Sigmoid colon (tissue), 7 donors: Measurements from ENCODE around the gene MYLK. TPM values are rescaled to one million over a fixed set of nuclear protein-coding genes. Genes with fewer than 3 reads are reported as not detected.
"Not testable (repeated sequence)": the region's sequence is repeated elsewhere in the genome, so short reads cannot be mapped to it uniquely, and the experiment has no call there.

Experiments used
- DNase-seq: peaks from one replicate; pipeline ENCODE4 v3.0.0-alpha.2; 2019
- H3K27ac ChIP-seq, 4 donors: fragments of 200-600 bp; sonication (generic); one replicate each; pipeline ENCODE4 v1.5.1; 2016 to 2019; ENCODE audit warnings: mild to moderate bottlenecking in 1 of 4
- H3K27me3 ChIP-seq, 3 donors: fragments of 200-600 bp; sonication (generic); one replicate each; pipeline ENCODE4 v1.5.1; 2019; ENCODE audit warnings: mild to moderate bottlenecking in 1 of 3
- H3K36me3 ChIP-seq, 4 donors: fragments of 200-600 bp; sonication (generic); one replicate each; pipeline ENCODE4 v1.5.1; 2016 to 2019
- H3K4me1 ChIP-seq, 4 donors: fragments of 200-600 bp; sonication (generic); one replicate each; pipeline ENCODE4 v1.5.1; 2017 to 2019
- H3K4me3 ChIP-seq, 4 donors: fragments of 200-600 bp; sonication (generic); one replicate each; pipeline ENCODE4 v1.5.1; 2017 to 2019; ENCODE audit warnings: mild to moderate bottlenecking in 2 of 4, moderate library complexity in 1 of 4
- H3K9me3 ChIP-seq, 4 donors: fragments of 200-600 bp in 3 of 4; sonication (generic) in 3 of 4; one replicate each; pipeline versions ENCODE4 v1.5.1 to v1.6.1; 2013 to 2019
- EP300 ChIP-seq, 4 donors: sonication (generic); formaldehyde crosslinking; IDR thresholded peaks; one replicate each; pipeline ENCODE4 v1.6.1; 2017; ENCODE audit warnings: antibody characterized with exemption in 4 of 4
- POLR2A ChIP-seq, 2 donors: fragments of 450-650 bp; IDR thresholded peaks; one replicate each; pipeline ENCODE4 v1.6.1; 2016; ENCODE audit warnings: antibody characterized with exemption in 2 of 2, mild to moderate bottlenecking in 2 of 2, moderate library complexity in 2 of 2
- POLR2AphosphoS5 ChIP-seq, 4 donors: sonication (generic); formaldehyde crosslinking; IDR thresholded peaks; one replicate each; pipeline ENCODE4 v1.6.1; 2017; ENCODE audit warnings: antibody characterized with exemption in 4 of 4
- WGBS, 2 donors: extraction: QIAGEN DNeasy Blood & Tissue Kit; methylation state at CpG; one replicate each; pipeline ENCODE4 v1.1.7; 2013; 5-methylcytosine and 5-hydroxymethylcytosine counted together
- intact Hi-C: fragments of 100-400 bp; cut with DNase I; formaldehyde crosslinking; loops from one replicate; pipeline ENCODE4 v1.15.1; 2023
- polyA plus RNA-seq, 3 donors: library from polyadenylated mRNA; stranded (reverse); fragments of 200-250 nt; gene quantifications; one replicate each; pipeline ENCODE4 v1.2.3, GENCODE V29; 2013
- total RNA-seq, 4 donors: library from RNA; depleted of rRNA; stranded (reverse); fragments of >200 nt; gene quantifications; one replicate each; pipeline ENCODE4 v1.1.0, GENCODE V29; 2016
- TF ChIP-seq, protein P1 (sequence below), 4 experiments: fragments of 450-650 bp in 3 of 4; fragments of 200-600 bp in 1 of 4; IDR thresholded peaks; one replicate each; pipeline ENCODE4 v1.5.1; 2016 to 2019; ENCODE audit warnings: antibody characterized with exemption in 4 of 4, mild to moderate bottlenecking in 3 of 4, moderate library complexity in 2 of 4
- donor health status: healthy with polysubstance abuse.
- donor health status: Bipolar disorder and iron deficiency.
- donor health status: healthy.

MYLK gene
- total and polyA plus RNA-seq, 7 donors = 21.5 to 2,153 (median 1,169) TPM

DNA sequence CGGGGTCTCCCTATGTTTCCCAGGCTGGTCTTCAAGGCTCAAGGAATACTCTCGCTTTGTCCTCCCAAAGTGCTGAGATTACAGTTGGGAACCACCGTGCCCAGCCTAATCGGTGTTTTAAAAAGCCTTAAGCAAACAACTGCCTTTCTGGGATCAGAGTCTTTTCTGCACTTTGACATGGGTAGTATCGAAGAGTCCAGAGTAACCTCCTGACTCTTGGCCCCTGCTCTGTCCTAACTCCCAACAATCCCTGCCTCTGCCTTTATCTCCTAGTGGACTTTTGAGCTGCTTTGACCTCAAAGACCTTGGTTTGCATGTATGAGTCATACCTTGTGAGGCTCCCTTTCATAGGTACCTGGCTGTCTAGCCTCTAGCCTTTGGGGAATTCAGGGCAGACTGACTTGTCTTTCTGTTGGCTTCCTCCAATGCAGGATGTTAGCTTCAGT lies 278.3 kb downstream of the MYLK start:
- Histone ChIP-seq H3K27me3 (no peaks in the 10 kb centered on the region), H3K27ac (peak overlapping the region in 3 of 4 donors; percentile 4 to 37 (median 27)), H3K4me1 (peaks cover 0 to 10% (median 0%) of the 10 kb centered on the region in 4 donors), H3K4me3 (no peak overlapping the region), H3K36me3 (peaks cover 0 to 10% (median 0%) of the 10 kb centered on the region in 4 donors), H3K9me3 (no peaks in the 10 kb centered on the region)
- DNase-seq = no peak
- peak in 2 of 4 donors; percentile 44 to 73 for TF ChIP-seq POLR2AphosphoS5 (IDR thresholded peaks at IDR 0.05)
- TF ChIP-seq, protein P1, sequence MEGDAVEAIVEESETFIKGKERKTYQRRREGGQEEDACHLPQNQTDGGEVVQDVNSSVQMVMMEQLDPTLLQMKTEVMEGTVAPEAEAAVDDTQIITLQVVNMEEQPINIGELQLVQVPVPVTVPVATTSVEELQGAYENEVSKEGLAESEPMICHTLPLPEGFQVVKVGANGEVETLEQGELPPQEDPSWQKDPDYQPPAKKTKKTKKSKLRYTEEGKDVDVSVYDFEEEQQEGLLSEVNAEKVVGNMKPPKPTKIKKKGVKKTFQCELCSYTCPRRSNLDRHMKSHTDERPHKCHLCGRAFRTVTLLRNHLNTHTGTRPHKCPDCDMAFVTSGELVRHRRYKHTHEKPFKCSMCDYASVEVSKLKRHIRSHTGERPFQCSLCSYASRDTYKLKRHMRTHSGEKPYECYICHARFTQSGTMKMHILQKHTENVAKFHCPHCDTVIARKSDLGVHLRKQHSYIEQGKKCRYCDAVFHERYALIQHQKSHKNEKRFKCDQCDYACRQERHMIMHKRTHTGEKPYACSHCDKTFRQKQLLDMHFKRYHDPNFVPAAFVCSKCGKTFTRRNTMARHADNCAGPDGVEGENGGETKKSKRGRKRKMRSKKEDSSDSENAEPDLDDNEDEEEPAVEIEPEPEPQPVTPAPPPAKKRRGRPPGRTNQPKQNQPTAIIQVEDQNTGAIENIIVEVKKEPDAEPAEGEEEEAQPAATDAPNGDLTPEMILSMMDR (IDR thresholded peaks at IDR 0.05) = no peak
- WGBS, 2 donors = 75 to 90% methylated on average over 5 of the region's 5 CpGs
- intact Hi-C loops = no loop called here

DNA sequence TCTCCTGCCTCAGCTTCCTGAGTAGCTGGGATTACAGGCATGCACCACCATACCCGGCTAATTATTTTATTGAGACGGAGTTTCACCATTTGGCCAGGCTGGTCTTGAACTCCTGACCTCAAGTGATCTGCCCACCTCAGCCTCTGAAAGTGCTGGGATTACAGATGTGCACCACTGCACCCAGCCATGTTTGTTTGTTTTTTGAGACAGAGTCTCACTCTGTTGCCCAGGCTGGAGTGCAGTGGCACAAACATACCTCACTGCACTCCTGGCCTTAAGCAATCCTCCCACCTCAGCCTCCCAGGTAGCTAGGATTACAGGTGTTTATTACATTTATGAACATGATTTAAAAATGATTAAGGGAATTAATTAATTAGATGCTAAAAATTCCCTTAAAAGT lies 281.0 kb downstream of the MYLK start:
- H3K4me1 ChIP-seq, intact Hi-C loops, H3K4me3 ChIP-seq, H3K27ac ChIP-seq, DNase-seq, H3K36me3 ChIP-seq, H3K27me3 ChIP-seq, H3K9me3 ChIP-seq: not testable (repeated sequence)
- WGBS, 2 donors = 73 to 96% methylated on average over 2 of the region's 2 CpGs

DNA sequence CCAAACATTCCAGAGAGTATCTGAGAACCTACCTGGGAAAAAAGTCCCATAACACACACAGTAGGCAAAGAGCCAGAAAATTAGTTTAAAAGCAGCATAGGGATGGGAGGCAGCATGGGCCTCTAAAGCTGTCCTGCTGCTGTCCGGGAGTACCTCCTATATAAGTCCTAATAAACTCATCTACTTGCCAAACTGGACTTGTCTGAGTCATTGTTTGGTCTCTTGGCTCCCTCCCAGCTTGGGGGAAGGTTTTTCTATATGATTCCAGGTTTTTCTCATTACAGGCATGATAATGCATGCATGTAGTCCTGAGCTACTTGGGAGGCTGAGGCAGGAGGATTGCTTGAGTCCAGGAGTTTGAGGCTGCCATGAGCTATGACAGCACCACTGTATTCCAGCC lies 281.8 kb downstream of the MYLK start:
- no peaks in the 10 kb centered on the region for H3K27me3 ChIP-seq
- H3K4me3 ChIP-seq = no peak overlapping the region
- peak in 1 of 4 donors; percentile 24 for TF ChIP-seq POLR2AphosphoS5 (IDR thresholded peaks at IDR 0.05)
- TF ChIP-seq, protein P1 (IDR thresholded peaks at IDR 0.05) = no peak
- peaks cover 0 to 5% (median 0%) of the 10 kb centered on the region in 4 donors for H3K4me1 ChIP-seq
- no peaks in the 10 kb centered on the region for H3K9me3 ChIP-seq
- 19 to 47% methylated on average over 1 of the region's 1 CpG for WGBS, 2 donors
- intact Hi-C loops = no loop called here
- DNase-seq = no peak
- H3K27ac ChIP-seq = no peak overlapping the region
- no peaks in the 10 kb centered on the region for H3K36me3 ChIP-seq

DNA sequence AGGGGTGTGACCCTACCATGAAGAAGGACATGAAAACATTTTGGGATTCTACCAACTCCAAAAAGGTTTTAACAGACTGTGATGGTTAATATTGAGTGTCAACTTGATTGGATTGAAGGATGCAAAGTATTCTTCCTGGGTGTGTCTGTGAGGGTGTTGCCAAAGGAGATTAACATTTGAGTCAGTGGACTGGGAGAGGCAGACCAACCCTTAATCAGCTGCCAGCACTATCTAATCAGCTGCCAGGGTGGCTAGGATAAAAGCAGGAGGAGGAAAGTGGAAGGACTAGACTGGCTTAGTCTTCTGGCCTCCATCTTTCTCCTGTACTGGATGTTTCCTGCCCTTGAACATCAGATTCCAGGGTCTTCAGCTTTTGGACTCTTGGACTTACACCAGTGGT lies 283.3 kb downstream of the MYLK start:
- H3K36me3 ChIP-seq, H3K27ac ChIP-seq, H3K27me3 ChIP-seq, H3K9me3 ChIP-seq, H3K4me1 ChIP-seq, DNase-seq, H3K4me3 ChIP-seq, intact Hi-C loops: not testable (repeated sequence)

DNA sequence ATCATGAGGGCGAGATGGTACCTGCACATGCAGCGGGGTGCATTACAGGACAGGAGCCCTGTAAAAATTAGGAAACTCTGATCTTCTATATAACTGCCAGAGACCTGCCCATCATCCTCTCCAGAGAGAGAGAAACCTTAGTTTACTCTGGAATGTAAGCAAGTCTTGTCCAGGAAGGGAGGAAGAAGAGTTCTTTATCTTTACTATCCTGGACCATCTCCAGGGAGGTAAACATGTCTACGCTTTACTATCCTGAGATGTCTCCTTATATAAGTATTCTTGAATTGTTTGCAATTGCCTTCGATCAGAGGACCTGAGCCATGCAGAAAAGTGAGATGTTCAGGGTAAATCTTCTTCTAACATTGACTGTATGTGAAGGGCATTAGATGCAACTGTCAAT lies 286.6 kb downstream of the MYLK start:
- no peak overlapping the region for H3K4me3 ChIP-seq

More for the DNA sequence above, 286.6 kb downstream of the MYLK start:
- Histone ChIP-seq H3K9me3 (no peaks in the 10 kb centered on the region), H3K36me3 (no peaks in the 10 kb centered on the region), H3K4me1 (peaks cover 0 to 6% (median 0%) of the 10 kb centered on the region in 4 donors), H3K27me3 (no peaks in the 10 kb centered on the region), H3K27ac (no peak overlapping the region)
- intact Hi-C loops = no loop called here
- 64 to 76% methylated on average over 4 of the region's 4 CpGs for WGBS, 2 donors
- TF ChIP-seq POLR2A (IDR thresholded peaks at IDR 0.05) (no peak), EP300 (IDR thresholded peaks at IDR 0.05) (no peak), POLR2AphosphoS5 (IDR thresholded peaks at IDR 0.05) (no peak)
- TF ChIP-seq, protein P1 (IDR thresholded peaks at IDR 0.05) = no peak
- DNase-seq = no peak
